ENCODE results near the gene PATL2. TPM values are rescaled to one million over a fixed set of nuclear protein-coding genes. Genes with fewer than 3 reads are reported as not detected.
"Not testable (repeated sequence)": the region's sequence is repeated elsewhere in the genome, so short reads cannot be mapped to it uniquely, and the experiment has no call there.

The PATL2 gene
- total RNA-seq (2014; rRNA removed; shearing (Covaris generic)): 2.0 and 2.6 TPM in 2 replicates

DNA sequence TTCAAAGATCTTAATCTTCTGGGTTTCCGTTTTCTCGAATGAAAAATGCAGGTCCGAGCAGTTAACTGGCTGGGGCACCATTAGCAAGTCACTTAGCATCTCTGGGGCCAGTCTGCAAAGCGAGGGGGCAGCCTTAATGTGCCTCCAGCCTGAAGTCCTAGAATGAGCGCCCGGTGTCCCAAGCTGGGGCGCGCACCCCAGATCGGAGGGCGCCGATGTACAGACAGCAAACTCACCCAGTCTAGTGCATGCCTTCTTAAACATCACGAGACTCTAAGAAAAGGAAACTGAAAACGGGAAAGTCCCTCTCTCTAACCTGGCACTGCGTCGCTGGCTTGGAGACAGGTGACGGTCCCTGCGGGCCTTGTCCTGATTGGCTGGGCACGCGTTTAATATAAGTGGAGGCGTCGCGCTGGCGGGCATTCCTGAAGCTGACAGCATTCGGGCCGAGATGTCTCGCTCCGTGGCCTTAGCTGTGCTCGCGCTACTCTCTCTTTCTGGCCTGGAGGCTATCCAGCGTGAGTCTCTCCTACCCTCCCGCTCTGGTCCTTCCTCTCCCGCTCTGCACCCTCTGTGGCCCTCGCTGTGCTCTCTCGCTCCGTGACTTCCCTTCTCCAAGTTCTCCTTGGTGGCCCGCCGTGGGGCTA, at the start of gene PATL2, which contains the start of gene B2M:
Gene PATL2 (minus strand): TSS at position 228 of the 647 bp plus-strand sequence. CDS start 34,833 bp downstream, outside the sequence.
Gene B2M (plus strand): TSS at position 422 of the 647 bp plus-strand sequence. CDS start 30 bp downstream, at position 452.
- DNase-seq (ENCODE audit: low read depth): peak; percentile 94

DNA sequence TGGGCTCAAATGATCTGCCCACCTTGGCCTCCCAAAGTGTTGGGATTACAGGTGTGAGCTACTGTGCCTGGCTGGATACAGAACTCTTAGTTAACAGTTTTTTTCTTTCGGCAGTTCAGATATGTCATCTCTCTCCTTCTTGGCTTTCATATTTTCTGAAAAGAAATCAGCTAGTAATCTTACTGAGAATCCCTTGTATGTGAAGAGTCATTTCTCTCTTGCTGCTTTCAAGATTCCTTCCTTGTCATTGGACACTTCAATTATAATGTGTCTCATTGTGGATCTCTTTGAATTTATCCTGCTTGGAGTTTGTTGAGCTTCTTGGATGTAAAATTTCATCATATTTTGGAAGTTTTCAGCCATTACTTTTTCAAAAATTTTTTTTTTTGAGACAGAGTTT, 42.2 kb upstream of the PATL2 start:
- DNase-seq (ENCODE audit: low read depth): no peak

DNA sequence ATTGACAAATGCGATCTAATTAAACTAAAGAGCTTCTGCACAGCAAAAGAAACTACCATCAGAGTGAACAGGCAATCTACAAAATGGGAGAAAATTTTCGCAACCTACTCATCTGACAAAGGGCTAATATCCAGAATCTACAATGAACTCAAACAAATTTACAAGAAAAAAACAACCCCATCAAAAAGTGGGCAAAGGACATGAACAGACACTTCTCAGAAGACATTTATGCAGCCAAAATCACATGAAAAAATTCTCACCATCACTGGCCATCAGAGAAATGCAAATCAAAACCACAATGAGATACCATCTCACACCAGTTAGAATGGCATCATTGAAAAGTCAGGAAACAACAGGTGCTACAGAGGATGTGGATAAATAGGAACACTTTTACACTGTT, 32.3 kb upstream of the PATL2 start:
- not testable (repeated sequence) for DNase-seq (ENCODE audit: low read depth)

DNA sequence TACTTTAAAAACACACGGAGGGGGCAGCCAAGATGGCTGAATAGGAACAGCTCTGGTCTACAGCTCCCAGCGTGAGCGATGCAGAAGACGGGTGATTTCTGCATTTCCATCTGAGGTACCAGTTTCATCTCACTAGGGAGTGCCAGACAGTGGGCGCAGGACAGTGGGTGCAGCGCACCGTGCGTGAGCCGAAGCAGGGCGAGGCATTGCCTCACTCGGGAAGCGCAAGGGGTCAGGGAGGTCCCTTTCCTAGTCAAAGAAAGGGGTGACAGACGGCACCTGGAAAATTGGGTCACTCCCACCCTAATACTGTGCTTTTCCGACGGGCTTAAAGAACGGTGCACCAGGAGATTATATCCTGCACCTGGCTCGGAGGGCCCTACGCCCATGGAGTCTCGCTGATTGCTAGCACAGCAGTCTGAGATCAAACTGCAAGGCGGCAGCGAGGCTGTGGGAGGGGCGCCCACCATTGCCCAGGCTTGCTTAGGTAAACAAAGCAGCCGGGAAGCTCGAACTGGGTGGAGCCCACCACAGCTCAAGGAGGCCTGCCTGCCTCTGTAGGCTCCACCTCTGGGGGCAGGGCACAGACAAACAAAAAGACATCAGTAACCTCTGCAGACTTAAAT, 28.2 kb upstream of the PATL2 start:
- DNase-seq (ENCODE audit: low read depth): not testable (repeated sequence)

DNA sequence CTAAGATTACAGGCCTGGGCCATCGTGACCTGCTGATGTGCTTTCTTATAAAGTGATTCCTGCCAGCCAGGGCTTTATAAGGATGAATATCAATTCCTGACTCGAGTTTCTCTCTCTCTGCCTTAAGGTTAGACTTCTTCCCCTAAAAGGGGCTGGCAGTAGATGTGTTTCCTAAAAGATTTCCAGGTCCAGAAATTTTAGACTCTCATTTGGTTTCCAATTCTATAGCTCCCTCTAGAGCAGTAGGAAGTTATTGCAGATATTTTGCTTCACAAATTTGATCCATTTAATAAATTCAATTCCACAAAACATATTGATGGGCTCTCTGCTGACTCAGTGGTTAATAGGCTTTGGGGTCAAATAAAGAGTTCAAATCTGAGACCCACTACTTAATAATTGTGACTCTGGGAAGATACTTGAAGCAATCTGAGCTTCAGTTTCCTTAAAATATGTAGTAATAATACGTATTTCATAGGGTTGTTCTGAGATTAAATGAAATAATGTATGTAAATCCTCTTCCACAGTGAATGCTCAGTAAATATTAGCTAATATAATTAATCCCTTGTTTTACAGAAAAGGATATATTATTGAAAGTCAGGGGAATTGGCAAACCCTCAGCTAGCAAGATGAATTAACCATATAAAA, 27.3 kb upstream of the PATL2 start:
- DNase-seq (ENCODE audit: low read depth): peak; percentile 58

DNA sequence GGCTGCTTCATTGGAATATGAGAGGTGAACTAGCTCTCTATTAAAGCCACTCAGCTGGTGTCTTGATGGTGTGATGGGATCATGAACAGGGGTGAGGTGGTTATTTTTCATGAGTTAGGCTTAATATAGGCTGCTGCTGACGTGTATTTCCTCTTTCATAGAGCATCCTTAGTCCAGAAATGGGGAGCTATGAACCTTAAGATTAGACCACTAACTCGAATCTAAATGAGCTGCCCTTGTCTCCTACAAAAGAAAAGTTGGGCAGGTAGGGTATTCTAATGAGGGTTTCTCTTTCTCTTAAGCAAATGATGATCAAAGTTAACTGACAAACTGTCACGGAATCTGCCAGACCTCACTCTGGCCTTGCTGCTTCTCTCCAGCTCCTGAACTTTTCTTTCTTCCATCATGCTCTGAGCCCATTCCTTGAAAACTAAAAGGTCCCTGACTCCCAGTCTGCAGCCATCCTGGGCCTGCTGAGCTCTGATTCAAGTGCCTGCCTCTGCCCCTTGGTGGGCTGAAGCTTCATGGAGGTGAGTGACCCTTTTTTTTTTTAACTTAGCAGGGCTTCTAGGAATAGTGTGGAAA, 25.1 kb upstream of the PATL2 start, which contains the start of gene TRIM69:
Gene TRIM69 (plus strand): TSS at position 348 of the 585 bp plus-strand sequence. CDS start 177 bp downstream, at position 525.
- DNase-seq (ENCODE audit: low read depth): no peak

DNA sequence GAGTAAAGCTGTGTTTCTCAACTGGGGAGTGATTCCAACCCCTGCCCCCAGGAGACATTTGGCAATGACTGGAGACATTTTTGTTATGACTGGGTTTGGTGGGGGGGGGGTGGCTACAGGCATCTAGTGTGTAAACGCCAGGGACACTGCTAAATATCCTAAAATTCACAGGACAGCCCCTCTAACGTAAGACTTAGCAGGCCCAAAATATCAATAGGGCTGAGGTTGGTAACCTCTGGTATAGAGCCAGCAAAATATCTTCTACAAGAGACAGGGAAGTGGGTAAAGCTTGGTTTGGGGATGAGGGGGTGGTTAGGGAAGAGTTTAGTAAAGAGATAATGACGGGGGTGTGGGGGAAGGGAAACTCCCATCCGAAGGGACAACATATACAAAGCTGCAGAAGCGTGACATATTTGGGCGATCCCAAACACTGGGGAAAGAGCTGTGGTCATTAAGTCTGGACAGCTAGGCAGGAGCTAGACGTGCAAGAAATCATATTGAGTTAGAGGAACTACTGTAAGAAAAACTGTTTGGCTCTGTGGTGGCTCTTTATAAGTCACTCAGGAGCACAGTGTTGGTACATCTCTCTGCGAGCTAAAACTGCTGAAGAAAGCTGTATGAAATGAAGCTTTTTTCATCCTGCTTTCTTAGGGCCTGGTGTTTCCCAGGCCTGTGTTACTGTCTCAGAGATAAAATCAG, 24.5 kb upstream of the PATL2 start:
- no peak for DNase-seq (ENCODE audit: low read depth)

DNA sequence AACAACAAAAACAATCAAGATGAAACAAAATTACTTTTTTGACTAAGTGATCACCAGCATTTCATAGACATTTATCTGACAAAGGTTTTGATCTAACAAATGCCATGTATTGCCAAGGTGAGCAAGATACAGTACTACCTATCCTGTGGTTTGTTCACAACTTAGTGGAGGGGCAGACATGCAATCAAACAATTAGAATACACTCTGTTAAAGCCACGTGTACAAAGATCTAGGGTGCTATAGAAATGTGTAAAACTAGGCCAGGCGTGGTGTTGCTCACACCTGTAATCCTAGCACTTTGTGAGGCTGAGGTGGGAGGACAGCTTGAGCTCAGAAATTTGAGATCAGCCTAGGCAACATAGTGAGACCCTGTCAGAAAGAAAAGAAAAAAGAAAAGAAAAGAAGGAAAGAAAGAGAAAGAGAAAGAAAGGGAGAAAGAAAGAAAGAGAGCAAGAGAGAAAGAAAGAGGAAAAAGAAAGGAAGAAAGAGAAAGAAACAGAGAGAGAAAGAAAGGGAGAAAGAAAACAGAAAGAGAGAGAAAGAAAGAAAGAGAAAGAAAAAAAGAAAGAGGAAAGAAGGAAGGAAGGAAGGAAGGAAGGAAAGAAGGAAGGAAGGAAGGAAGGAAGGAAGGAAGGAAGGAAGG, 23.8 kb upstream of the PATL2 start:
- no peak for DNase-seq (ENCODE audit: low read depth)

DNA sequence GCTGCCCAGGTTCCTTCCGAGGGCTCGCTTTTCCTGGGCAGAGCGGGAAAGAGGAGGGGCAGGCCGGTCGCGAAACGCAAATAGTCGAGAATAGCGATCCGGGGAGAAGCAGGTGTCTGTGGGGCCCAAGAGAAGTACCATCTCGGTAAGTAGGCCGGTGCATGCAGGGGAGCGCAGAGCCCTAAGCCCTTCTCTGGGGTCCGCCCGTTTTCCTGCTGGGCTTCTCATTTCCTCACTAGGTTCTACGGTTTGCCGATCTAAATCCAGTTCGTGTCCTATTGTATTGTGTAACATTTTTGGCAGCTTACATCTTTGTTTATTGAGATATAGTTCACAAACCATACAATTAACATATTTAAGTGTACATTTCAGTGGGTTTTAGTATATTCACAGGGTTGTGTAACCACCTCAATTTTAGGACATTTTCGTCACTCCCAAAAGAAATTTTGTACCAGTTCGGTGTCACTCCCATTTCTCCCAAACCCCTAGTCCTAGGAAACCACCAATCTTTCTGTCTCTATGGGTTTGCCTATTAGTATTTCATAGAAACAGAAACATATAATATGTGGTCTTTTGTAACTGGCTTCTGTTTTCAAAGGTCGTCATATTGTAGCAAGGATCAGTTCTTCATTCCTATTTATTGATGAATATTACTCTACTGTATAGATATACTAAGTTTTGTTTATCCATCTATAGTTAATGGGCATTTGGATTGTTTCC, 18.4 kb upstream of the PATL2 start:
- peak; percentile 39 for DNase-seq (ENCODE audit: low read depth)

DNA sequence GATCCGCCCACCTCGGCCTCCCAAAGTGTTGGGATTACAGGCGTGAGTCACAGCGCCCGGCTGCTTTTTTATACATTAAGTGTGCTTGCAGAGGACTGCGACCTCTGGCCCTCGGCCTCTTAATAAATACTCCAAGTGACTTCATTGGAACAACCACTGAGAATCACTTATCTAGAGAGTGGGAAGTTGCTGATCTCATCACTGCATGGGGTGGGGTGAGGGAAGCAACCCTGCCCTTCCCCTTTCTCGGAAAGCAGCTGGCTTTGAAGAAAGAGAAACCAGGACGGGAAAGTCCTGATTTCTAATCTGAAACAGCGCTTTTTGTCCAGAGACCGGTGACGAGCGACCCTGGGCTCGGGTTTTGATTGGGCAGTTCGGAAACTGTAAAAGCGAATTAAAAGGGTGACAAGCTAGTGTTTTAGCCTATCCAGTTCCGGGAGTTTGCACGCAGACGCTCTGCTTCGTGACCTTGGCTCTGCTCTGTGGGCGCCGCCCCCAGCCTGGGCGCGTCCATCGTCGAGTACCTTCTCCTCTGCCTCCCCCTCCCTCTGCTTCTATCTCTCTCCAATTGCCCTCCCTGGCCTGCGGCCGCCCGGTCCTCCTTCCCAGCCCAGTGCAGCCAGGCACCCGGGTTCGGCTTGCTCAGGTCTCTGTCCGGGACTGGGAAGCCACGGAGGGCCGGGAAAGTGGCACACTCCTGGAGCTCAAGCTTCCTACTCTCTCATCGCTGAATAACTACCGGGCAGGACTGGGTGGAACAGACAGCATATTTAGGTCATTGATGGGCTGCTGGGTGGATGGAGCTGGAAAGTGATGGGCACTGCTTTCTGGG, 17.7 kb upstream of the PATL2 start:
- DNase-seq (ENCODE audit: low read depth): peak; percentile 99

DNA sequence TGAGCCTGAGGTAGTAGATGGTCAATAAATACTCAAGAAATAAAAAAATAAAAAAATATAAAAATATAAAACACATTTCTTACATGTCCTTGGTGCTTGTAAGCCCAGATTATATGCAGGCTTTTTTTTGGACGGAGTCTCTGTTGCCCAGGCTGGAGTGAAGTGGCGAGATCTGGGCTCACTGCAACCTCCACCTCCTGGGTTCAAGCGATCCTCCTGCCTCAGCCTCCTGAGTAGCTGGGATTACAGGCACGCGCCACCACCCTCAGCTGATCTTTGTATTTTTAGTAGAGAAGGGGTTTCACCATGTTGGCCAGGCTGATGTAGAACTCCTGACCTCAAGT, 17.1 kb upstream of the PATL2 start:
- not testable (repeated sequence) for DNase-seq (ENCODE audit: low read depth)

DNA sequence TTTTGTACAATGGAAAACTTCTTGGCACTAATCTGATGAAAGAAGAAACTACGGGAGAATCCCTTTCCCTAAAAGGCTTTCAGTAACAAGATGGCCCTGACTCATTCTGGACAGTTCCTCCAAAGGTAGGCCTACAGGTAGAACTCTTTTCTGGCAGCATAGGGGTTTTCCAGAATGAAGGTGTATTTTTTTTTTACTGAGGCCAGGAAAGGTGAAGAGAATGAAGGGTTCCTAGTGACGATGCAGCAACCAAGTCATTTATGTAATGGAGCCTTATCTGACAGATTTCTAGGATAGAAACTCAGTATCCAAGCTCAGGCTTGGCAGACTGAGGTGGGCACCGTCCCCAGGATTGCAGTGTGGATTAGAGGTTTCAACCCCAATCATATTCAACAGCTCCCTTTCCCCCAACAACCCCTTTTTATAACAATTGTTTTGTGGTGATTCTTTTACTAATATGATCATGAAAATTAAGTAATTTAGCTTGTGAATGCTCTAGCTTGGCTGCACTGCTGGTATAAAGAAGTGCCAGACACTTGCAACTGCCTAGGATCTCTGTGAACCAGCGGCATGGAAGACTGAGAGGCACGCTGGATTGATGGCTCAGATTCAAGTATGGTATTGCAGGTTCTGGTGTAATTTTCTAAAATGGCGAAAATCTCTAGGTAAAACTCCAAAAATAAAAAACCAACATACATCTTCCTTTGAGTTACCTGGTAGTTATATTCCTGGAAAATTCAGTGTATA, 16.5 kb upstream of the PATL2 start:
- no peak for DNase-seq (ENCODE audit: low read depth)

DNA sequence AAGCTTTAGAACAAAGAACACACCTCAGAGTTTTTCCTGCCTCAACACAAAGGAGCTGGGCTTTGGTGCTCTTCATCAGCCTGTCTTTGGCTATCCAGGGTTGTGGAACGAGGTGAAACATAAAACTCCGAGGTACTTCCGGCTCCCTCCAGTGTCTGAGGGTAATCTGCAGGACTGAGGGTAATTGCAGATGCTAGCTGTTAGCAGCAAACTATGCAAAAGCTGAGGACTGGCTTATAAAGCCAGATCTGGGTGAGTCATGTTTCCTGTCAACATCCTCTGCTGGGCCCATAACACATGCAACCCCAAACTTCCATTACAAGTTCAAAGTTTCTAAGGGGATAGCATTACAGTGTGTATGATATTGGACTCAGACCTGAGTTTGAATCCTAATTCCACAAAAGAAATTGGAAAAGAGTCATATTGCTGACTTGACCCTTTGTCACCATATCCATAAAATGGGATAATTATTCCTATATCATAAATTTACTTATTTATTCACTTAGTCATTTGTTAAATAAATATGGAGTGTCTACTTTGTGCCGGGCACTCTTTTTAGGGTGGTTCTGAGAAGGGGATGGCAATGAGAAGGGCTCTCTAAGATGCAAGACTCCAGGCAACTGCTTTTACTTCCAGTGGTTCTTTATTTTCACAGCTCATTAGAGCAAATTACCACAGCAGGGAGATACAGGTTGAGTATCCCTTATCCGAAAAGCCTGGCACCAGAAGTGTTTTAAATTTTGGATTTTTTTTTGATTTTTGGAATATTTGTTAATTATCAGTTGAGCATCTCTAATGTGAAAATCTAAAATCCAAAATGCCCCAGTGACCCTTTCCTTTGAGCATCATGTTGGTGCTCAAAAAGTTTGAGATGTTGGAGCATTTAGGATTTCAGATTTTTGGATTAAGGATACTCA, 15.7 kb upstream of the PATL2 start:
- peak; percentile 96 for DNase-seq (ENCODE audit: low read depth)

DNA sequence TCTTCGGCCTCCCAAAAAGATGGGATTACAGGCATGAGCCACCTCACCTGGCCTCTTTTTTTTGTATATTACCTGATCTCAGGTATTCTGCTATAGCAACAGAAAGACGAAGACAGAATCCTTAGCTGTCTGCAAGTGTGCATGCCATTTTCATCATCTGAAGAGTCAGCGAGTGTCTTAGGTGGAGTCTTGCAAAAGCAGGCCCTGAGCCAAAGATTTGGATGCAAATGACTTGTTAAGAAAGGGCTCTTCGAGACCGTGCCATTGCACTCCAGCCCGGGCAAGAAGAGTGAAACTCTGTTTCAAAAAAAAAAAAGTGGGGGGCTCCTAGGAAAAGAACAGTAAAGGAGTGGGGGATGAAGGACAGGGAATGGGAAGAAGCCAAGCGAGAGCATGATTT, 15.0 kb upstream of the PATL2 start:
- DNase-seq (ENCODE audit: low read depth): no peak

DNA sequence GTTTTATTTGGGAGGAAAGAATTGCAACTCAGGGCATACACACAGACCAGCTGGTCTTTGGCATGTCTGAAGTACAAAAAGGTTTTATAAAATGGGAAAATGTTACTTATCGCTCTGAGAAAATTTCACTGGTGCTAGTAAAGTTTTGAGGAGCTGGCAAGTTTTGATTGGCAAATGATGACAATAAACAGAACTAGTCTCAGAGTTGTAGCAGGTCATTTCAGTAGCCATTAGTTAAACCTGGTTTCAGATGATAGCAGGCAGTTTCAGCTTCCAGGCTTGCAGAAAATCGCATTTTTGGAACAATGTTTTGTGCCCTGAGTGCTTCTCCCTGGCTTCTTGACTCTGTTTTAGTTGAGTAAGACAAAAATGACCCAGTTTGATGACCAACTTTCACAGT, 10.9 kb upstream of the PATL2 start:
- DNase-seq (ENCODE audit: low read depth): no peak

DNA sequence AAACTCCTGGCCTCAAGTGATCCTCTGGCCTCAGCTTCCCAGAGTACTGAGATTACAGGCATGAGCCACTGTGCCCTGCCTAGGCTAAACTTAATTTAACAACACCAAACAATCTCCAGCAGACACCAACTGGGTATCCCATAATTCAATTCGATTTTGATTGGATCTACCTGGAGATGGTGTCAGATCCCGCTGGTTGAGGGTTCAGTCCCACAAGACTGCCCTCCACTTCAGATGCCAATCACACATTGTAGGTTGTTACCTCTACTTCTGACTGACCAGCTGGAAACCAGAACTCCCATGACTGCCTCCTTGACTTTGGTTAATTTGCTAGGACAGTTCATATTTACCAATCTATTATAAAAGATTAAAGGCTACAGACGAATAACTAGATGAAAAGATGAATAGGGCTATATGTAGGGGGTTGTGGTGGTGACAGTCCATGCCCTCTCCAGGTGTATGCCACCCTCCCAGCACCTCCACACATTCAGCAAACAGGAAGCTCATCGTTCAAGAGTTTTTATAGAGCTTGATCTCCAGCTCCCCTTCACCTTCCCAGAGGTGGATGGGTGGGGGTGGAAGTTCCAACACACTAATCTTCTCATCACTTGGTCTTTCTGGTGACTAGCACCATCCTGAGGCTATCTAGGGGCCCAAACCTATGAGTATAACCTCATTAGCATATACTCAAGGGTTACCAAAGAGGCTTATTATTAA, 9.5 kb upstream of the PATL2 start:
- peak; percentile 49 for DNase-seq (ENCODE audit: low read depth)

DNA sequence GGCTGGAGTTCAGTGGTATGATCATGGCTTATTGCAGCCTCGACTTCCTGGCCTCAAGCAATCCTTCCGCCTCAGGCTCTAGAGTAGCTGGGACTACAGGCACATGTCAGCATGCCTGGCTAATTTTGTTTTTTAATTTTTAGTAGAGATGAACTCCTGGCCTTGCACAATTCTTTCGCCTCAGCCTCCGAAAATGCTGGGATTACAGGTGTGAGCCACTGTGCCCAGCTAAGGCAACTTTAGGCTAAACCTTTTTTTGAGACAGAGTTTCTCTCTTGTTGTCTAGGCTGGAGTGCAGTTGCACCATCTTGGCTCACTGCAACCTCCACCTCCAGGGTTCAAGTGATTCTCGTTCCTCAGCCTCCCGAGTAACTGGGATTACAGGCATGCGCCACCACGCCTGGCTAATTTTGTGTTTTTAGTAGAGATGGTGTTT, 8.9 kb upstream of the PATL2 start:
- not testable (repeated sequence) for DNase-seq (ENCODE audit: low read depth)
